Epidermal melanocyte (primary cell): Measurements from ENCODE around the gene CALML4.
"Not testable (repeated sequence)": the region's sequence is repeated elsewhere in the genome, so short reads cannot be mapped to it uniquely, and the experiment has no call there.

Experiments
- DNase-seq: peaks from one replicate; pipeline ENCODE4 v3.0.0; 2011; ENCODE audit warnings: low spot score; ENCODE audit not compliant: insufficient read length

Gene CALML4

DNA sequence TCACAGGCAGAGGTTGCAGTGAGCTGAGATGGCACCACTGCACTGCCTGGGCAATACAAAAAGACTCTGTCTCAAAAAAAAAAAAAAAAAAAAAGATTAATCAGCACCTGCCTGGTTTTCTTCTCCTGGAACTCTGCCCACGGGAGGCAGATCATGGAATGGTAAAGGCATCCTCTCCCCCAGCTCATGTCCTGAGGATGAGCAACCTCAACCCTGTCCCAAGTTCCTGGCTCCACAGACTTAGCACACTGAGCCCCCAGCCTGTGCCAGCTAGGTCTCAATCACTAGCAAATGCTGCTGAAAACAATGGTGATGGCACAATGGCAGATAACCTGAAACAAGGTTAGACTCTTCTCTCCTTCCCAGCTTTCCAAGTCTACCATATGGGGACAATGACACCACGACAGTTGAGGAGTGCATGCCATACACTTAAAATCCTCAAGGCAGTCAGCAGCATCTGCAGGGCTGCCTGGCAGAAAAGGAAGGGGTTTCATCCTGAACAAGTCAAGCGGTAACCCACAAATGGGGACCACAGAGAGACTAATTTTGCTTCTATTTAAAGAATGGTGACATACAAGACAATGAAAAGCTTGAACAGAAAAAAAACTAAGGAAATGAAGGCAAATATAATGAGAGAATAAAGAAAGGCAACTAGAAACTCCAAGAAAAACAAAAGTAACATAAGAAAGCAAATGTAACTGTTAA is 19.6 kb upstream of the CALML4 start:
- no peak for DNase-seq

DNA sequence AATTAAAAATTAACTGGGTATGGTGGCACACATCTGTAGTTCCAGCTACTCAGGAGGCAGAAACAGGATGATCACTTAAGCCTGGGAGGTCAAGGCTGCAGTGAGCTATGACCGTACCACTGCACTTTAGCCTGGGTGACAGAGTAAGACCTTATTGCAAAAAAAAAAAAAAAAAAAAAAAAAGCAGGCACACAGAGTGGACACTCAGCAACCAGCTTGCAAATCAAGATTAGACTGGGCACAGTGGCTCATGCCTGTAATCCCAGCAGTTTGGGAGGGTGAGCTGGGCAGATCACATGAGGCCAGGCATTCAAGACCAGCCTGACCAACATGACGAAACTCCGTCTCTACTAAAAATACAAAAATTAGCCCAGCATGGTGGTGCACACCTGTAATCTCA is 19.0 kb upstream of the CALML4 start:
- no peak for DNase-seq

DNA sequence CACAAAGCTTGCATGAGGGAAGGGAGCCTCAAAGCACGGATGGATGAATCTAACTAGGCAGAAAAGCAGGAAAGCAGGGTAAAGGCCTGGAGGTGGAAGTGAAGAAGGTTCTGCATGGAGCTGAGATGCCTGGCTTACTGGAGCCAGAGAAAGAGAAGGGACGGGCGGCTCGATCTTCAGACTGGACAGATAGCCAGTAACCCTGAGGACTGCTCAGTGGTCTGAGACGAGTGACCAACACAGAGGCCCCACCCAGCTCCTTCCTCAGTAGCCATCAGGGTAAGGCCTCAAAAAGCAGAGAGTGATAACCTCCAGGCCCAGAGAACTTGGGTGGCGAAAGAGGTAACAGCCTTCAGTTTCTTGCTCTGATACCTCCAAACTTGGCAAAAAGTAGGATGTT is 18.0 kb upstream of the CALML4 start:
- DNase-seq, result no peak

DNA sequence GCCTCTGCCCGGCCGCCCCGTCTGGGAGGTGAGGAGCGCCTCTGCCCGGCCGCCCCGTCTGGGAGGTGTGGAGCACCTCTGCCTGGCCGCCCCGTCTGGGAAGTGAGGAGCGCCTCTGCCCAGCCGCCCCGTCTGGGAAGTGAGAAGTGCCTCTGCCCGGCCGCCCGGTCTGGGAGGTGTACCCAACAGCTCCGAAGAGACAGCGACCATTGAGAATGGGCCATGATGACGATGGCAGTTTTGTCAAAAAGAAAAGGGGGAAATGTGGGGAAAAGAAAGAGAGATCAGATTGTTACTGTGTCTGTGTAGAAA is 17.3 kb upstream of the CALML4 start:
- DNase-seq, result not testable (repeated sequence)

DNA sequence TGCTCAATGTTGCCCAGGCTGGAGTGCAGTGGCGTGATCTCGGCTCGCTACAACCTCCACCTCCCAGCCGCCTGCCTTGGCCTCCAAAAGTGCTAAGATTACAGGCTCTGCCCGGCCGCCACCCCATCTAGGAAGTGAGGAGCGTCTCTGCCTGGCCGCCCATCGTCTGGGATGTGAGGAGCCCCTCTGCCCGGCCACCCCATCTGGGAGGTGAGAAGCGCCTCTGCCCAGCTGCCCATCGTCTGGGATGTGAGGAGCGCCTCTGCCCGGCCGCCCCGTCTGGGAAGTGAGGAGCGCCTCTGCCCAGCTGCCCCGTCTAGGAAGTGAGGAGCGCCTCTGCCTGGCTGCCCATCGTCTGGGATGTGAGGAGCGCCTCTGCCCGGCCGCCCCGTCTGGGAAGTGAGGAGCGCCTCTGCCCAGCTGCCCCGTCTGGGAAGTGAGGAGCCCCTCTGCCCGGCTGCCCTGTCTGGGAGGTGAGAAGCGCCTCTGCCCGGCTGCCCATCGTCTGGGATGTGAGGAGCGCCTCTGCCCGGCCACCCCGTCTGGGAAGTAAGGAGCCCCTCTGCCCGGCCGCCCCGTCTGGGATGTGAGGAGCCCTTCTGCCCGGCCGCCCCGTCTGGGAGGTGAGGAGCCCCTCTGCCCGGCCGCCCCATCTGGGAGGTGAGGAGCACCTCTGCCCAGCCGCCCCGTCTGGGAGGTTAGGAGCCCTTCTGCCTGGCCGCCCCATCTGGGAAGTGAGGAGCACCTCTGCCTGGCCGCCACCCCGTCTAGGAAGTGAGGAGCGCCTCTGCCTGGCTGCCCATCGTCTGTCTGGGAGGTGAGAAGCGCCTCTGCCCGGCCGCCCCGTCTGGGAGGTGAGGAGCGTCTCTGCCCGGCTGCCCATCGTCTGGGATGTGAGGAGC is 16.6 kb upstream of the CALML4 start:
- DNase-seq, result not testable (repeated sequence)

DNA sequence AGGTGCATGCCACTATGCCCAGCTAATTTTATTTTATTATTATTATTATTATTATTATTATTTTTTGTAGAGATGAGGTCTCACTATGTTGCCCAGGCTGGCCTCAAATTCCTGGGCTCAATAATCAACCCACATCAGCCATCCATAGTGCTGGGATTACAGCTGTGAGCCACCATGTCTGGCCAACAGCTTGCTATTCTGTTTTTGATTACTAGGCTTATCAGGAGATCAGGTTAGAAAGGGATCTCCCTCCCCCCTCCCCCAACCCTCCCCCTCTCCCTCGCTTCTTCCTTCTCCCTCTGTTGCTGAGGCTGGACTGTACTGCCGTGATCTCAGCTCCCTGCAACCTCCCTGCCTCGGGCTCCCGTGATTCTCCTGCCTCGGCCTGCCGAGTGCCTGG is 15.8 kb upstream of the CALML4 start:
- no peak for DNase-seq

DNA sequence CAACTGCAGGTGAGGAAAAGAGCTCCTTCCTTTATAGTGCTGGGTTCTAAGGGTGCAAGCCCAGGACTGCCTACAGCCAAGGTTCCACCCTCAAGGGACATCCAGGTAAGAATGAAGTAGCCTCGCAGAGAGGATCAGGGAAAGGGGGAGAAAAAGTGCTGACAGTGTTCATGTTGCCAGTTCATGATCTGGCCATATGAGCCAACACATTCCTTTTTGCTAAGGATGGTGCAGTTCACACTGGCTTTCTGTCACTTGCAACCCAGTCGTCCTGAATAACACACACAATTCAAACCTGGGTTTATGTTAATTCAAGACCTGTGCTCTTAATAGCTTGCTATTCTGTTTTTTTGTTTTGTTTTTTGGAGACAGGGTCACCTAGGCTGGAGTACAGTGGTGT is 15.4 kb upstream of the CALML4 start:
- DNase-seq, result no peak

DNA sequence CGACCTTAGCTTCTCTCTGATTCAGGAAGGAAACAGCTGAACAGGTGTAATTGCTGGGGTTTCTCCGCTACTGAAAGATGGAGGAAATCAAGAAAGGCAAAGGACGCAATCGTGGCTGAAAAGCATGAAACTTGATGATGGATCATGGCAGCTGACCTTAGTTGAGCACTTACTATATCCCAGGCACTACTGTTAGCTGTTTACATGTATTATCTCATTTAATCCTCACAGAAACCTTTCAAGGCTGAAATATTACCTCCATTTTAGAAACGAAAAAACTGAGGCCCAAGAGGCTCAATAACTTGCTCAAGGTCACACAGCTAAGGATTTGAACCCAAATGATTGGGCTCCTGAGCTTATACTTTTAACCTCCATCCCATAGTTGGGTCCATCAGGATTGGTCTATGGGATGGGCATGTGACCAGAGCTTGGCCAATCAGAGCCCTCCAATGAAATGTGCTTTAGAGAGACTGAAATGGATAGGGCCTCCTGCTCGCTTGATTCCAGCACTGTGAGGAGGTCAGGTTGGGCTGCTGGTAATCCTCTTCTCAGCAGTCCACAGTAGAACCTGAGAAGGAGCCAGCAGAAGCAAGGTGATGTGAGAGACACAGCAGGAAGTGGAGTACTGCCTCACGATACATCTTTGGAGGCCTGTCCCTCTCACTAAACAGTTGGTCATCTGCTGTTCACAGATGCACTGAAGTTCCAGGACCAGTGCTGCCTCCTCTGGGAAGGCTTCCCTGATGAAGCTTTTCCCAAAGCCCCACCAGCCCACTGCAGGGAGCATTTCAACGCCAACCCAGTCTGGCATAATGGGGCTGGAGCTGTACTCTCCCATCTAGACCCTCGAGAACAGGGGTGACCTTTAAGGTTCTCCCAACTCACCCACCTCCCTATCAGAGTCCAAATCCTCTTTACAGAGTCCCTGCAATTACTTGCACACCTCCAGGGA is 14.0 kb upstream of the CALML4 start:
- DNase-seq, result no peak

DNA sequence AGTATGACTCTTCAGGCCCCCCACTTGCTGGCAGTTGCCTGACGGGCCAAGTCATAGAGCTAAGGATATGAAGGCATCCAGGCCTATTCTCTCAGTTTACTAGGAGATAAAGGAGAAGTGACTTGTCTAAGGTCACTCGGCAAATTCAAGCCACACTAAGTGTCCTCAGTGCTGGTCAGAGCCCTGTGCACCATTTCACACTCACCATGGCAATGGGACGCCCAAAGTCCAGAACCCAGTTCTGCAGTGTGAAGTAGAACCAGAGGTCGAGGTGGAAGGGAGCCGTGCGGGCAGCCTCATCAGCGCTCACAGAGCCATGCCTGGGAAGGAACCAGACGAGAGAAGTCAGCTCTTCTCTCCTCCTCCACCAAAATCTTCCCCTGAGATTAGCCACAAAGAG is 13.2 kb upstream of the CALML4 start:
- DNase-seq, result no peak

DNA sequence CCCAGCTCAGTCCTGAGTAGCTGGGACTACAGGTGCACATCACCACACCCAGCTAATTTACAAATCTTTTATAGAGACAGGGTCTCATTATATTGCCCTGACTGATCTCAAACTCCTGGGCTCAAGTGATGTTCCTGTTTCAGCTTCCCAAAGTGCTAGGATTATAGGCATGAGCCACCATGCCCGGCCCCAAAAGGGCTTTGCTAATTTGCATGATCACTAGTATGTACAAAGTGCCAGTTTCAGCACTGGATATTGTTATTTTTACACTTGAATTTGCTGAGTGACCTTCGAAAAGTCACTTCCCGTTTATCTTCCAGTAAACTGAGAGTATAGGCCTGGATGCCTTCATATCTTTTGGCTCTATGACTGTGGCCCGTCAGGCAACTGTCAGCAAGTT is 12.2 kb upstream of the CALML4 start:
- DNase-seq, result no peak

DNA sequence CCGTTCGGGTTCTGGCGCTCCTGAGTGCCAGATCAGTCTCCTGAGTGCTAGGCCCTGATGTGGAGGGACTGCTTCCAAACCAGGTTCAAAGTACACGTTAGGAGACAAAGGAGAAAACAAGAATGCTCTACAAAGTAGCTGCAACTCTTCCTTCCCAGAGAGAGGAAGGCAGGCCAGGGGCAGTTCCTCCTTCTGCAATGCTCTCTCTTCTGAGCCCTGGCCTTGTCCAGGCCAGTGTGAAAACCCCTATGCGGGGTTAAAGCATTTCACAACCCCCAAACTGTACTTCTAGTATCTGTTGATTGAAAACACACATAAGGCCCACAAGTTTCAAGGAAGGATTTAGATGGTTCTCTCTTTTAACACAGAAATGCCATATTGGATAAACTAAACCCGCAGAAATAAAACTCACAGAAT is 9.7 kb upstream of the CALML4 start:
- DNase-seq, result no peak

DNA sequence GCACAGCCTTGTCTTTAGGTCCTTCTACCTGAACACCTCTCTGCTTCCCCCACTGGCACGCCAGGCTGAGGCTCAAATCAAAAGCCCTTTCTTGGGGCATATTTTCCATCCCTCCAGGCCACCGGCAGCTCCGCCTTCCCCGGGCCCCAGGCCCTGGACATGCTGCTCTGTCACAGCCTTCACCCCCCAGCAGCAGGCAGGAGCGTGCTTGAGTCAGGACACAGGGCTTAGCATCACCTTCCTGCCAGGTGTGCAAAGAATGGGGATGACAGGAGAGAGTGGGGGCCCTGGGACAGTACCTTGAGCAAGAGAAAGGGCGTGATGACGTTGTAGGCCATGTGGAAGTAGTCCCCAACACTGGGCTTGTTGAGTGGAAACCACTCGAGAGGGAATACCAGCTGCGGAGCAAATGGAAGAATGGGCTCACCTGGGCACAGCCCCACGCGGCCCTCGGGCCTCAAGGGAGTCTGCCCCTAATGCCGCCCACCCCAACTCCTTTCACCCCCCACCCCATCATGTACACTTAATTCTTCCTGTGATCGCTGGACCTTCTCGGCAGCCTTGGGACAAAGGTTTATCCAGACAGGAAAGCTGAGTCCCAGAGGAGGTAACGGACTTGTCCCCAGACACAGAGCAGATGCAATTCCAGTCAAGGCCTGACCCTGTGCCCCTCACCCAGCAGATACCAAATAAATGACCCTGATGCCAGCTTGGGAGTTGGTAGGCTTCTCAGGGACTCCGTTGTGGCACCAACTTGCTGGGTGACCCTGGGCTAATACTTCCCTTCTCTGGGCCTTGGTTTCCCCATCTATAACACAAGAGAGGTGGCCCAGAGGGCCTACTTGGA is 9.1 kb upstream of the CALML4 start:
- no peak for DNase-seq

DNA sequence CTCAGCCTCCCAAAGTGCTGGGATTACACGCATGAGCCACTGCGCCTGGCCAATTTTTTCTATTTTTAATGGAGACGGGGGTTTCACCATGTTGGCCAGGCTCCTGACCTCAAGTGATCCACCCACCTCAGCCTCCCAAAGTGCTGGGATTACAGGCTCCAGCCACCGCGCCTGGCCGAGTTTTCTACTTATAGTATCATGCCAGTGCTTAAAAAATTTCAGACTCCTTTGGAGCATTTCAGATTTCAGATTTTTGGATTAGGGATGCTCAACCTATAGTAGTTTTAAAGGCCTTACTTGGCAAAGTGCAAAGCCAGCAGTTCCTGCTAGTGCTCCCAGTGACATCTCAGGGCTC is 8.3 kb upstream of the CALML4 start:
- not testable (repeated sequence) for DNase-seq

DNA sequence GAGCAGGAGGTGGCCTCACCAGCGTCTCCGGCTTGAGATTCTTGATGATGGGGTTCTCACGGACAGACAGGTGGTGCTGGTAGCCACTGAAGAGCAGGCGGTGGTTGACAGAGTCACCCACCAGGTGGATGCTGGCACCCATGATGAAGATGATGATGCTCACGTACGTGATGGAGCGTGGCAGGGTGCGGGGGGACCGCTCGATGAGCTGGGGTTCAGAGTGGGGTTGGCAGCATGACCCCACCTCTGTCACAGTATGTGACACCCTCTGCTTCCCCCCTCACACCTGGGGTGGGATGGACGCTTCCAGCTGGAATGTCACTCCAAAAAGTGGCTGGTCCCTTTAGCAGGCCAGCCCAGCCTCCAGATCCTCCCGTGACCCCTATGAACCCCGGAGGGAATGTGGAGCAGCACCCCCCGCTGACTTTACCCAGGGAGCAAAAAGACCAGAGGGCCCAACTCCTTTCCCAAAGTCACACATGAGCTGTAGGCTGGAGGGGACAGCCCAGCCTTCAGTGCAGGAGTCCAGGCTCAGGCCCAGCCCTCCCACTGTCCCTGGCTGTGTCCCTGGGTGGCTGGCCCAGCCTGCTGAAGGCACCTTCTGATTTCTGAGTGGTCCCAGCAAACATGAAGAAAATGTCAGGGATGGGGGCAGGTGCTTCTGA is 6.7 kb upstream of the CALML4 start:
- no peak for DNase-seq

DNA sequence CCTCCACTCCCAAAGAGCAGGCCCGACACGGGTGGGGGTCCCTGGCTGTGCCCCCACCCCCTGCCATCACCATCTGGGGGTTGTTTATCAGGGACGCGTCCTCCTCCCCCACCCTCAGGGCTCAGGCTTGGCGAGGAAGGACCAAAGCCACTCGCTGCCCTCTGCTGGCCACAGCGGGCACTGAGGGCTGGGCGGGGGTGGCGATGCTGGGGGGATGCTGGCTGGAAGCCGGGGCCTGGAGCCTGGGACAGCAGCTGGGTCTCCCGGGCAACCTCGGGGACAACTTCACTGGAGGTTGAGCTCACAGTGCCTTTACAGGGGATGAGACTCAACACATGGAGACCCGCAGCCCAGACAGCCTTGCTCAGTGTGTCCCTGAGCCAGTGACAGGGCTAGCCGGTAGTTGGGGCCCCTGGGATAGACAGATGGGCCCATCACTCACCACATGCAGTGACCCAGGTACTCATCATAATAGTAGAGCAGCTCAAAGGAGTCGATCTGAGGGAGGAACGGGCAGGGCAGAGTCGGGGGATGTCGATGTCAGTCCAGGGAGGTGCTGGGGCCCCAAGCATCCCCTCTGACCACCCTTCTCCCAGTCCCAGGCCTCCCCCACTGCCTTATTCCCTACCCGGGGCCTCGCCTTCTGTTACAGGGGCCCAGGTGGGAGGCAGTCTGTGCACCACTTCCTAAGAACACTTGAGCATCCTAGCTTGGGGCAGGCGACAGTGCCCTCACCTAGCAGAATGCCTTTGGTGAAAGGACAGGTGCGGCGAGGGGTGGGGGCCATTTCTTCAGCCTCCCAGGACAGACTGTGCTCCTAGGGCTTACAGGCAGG is 5.9 kb upstream of the CALML4 start:
- no peak for DNase-seq

DNA sequence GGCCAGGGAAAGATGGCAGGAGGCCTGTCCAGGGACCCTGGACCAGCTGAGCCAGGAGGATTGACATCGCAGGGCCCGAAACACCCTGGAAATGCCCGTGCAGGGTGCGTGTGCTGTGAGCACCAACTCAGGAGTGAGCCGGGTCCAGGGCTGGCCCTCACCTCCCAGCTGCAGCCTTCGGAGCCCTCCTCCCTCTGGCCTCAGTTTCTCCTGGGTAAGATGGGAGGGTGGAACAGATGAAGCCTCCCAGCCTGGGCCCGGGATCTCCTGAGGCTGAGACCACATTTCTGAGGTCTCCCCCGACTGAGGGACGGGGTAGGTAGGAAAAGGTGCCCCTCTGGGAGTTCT is 5.3 kb upstream of the CALML4 start:
- no peak for DNase-seq

DNA sequence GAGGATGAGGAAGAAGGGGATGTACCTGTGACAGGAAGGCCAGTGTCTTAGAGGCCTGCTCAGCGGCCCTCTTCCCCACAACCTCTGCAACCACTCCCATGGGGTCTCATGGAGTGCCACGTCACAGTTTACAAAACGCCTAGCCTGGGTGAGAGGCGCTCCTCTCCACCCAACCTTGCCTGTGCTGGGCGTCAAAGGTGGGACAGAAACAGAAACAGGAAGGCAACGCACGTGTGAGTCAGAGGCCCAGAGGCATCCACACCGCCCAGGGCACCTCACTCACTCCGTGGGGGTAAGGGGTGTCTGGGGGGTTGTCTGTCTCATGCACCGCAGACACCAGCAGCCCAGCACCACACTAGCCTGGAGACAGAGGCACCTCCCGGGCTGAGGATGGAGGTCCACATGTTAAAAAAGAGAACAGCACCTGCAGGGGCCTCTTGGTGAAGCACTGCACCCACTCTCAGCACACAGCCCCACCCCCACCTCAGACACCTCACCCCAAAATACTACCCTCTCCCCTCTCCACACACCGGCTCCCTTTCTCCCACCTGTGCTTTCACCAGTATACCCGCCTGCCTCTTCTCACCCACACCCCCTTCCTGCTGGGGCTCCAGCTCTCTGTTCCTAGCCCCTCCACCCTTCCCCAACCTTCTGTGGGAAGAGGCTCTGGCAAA is 4.7 kb upstream of the CALML4 start:
- no peak for DNase-seq

DNA sequence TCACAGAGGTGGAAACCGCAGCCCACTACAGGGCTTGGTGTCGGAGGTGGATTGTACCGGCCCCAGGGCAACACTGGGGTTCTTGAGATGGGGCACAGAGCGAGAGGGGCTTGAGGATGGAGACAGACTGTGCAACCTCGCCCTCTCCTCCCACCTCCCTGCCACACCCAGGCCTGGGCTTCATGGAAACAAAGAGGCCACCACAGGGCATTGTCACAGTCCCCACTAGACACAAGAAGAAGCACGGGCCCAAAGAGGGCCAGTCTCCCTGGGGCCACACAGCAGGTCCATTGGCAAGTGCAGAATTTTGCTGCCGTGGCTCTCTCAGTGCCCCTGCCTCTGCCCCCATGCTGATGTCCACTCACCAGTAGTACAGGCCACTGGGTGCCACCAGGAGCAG is 4.1 kb upstream of the CALML4 start:
- no peak for DNase-seq

DNA sequence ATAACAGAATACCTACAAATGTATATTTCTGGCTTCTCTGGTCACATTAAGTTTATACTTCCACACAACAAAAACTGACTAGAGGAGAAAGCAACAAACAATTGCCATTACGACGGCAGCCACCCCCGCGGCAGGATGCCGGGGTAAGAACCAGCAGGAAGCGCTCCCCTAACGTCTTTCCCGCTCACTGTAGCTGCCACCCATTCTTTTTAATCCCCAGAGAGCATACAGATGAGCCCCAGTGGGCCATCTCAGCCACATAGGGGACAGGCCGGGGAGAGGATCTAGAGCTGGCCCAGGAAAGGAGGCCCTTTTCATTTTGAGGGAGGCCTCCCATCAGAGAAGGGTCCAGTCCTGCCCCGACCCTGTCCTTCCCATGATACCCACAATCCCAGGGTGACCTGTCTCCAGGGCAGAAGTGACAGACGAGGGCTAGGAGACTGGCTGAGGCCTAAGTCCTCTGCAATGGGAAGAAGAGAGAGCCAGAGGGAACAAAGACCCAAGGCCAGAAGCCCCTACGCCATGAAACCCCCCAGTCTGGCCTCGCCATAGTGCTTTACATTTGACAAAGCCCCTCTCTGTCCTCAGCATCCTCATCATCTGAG is 3.6 kb upstream of the CALML4 start:
- no peak for DNase-seq
